Measurements from ENCODE around the gene LPO.

The LPO gene

DNA sequence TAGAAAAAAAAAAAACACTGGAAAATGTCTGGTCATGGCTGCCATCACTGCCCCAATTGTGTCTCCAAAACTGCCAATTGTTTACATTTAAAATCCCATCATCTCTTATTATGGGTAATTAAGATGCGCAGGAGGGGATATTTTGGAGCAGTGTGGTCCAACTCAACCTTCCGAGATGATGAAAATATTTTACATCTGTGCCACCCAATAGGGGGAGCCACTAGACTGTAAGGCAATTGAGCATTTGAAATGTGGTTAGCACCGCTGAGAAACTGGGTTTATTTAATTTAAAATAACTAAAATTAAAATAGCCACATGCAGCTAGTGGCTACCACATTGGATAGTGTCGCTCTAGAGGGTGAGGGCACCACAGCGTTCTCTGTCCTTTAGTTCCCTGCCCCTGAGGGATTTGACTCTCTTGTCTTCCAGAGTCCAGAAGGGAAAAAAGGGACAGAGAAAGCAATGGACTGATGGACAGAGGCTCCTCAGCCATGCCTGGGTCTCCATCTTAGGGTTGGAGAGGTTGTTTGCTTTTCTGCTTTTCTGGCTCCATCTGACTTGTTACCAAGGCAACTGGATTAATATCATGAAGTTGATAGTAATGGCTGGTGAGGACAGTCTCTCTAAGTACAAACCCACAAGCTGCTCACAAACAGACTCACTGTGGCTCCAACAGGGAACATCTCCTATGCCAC is 38.9 kb downstream of the LPO start:
- no peak for DNase-seq (ENCODE audit: low read depth in 2 of 2, low spot score in 1 of 2)

DNA sequence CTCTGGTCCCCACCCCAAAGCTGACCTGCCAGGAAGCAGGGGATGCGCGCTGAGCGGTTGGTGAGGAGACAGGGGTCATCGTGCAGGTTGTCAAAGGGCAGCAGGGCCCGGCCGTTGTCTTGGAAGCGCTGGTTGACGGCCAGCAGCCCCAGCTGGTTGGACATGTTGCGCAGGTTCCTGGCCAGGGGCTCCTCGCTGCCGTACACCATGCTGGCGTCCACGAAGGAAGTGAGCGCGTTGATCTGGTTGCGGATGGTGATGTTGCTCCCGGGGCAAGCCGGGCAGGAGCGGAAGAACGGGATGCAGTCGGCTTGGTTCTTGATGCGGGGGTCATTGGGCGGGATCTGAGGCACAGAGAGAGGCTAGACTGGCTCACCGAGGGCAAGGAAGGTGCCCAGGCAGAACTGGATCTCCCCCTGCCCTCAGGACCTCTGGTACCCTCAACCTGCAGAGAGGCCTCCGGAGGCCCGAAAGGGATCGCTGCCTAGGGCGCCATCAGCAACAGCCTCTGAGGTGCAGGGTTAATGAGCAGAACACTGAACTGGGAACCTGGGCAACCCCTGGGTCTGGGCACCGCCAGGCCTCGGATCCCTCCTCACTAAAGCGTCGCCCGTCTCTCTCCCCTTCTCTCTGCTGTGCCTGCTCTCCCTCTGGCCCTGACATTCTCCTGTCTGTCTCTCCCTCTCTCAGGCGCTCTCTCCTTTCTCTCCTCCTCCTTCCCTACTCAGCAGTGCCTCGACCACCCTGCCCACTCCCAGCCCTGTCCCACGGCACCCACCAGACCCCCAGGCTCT is 39.6 kb downstream of the LPO start:
- DNase-seq (ENCODE audit: low read depth in 2 of 2, low spot score in 1 of 2): no peak

DNA sequence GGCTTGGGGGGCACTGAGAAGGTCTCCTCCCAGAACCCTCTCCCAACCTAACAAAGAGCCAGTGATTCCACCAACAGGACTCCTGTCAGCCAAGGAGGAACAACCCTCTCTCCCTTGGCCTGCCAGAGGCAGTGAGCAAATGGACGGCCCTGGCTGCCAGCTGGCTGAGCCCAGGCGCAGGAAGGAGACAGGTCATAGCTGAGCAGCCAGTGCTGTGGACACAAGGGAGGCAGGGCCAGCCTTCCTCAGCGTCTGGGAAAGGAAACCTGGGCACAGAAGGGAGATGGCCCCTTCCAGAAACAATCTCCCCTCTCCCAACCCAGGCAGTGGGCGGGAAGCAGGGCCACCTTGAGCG is 40.3 kb downstream of the LPO start:
- no peak for DNase-seq (ENCODE audit: low read depth in 2 of 2, low spot score in 1 of 2)

DNA sequence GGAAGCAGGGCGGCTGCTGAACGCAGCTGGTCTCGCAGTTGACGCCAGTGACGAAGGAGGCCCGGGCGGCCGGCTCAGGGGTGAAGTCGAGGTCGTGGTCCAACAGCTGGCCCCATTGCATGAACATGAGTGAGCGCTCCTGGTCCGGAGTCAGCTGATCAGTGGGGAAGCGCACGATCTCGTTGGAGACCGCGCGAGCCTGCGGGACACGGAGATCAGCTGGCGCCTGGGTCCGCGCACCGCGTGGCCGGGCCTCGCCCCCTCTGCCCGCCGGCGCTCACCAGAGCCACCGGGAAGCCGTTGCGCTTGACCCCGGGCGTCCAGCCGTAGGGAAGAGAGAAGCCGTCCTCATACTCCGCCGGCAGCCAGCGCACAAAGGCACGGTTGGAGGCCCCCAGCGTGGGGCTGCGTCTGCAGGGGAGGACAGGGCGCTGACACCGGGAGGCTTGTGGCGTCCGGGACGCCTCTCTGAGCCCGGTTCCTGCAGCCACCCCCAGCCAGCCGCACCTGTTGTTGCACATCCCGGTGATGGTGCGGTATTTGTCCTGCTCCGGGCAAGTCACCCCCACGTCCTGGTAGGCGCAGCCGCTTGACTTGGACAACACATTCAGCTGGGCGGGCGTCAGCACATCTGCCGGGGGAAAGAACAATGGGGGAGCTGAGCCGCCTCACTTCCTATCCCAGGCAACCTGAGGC is 40.8 kb downstream of the LPO start:
- DNase-seq (ENCODE audit: low read depth in 2 of 2, low spot score in 1 of 2): no peak

DNA sequence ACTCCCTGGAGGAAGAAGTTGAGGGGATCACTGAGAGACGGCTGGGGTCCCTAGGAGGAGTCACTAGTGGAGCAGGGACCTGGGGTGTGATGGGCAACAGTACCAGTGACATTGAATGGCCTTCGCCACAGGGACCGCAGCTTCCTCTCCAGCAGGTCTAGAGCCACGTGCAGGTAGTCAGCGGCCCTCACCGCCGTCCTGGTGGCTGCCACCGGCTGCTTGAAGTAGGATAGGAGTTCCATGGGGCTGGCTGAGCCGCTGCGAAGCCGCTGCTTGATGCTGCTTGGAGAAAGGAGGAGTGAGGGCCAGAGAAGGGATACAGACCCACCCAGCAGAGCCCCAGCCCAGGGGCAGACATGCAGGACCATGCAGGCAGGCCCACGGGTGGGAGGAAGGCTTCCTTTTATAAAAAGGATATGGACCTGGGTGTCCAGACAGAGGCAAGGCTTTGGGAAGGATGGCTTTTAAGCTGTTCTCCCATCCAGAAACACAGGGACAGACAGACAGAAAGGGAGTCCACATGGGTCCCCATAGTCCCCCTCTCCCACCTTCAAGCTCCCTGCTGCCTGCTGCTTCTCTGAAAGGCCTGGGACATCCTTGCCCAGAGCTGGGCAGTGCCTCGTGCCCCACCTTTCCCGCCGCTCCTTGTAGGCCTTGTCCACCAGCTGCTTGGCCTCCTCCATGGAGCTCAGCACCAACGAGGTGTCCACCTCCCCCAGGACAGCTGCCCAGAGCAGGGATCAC is 41.5 kb downstream of the LPO start:
- no peak for DNase-seq (ENCODE audit: low read depth in 2 of 2, low spot score in 1 of 2)

DNA sequence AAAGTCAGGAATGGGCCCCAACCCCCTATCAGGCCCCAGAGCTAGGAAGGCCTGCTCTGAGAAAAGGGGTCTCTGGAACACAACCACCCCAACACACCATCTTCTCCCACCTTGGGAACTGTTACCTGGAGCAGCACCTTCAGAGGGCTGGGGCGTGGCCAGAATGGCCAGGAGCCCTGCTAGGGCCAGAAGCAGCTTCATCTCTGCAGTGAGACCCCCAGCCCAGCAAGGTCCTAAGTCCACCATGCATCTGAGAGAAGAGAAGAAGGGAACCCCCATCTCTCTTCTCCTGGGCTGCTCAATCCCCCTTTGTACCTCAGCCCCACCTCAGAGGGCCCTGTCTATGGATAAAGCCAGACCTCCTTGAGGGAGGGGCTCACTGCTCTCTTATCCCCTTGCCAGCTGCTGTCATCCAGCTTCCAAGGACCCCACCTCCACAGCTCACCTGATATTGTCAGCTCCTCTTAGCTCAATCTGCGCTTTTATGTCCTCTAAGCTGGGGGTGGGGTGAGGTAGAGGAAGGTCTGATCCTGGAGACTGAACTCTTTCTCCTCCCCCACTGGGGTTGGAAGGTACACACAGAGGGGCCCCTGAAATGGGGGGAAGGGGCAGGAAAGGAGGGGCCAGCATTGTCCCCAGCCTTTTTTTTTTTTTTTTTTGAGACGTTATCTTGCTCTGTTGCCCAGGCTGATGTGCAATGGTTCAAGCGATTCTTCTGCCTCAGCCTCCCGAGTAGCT is 42.3 kb downstream of the LPO start, which contains the start of gene MPO:
TSS of gene MPO (minus strand) at position 456 of the 738 bp plus-strand sequence. CDS start at position 279, 177 bp downstream.
- no peak for DNase-seq (ENCODE audit: low read depth in 2 of 2, low spot score in 1 of 2)

DNA sequence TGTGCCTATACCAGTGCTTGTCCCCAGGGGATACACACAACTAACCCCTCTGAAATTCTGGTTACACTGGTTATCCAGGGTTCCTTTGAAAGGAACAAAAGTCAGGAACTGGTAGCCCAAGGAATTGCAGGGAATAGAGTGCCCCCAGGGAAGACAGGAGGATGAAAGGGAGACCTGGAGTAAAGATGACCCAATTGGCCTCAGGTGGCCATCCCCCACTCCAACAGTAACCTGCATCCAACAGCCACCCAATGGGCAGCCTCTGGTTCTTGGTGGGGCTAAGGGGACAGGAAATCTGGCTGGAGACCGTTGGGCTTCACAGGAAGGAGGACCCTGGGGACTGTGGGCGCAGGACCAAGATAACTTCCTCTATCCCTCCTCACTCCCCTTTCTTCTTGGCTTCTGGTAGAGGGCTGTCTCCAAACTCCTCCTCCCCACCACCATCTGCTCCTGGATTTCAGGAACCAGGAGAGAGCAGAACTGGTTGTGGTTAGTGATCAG is 43.2 kb downstream of the LPO start:
- DNase-seq (ENCODE audit: low read depth in 2 of 2, low spot score in 1 of 2): no peak

DNA sequence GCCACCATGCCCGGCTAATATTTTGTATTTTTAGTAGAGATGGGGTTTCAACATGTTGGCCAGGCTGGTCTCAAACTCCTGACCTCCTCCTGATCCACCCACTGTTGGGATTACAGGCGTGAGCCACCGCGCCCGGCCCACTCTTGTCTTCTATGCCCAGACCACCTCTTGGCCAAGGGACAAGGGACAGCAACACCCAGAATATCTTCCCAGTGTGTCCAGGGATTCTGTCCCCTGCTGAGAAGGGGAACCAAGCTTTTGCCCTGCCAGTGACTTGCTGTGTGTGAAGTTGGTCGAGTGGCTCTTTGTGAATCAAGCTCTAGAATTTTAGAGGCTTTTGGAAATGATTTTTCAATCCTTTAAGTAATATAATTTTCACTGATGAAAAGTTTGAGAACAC is 44.1 kb downstream of the LPO start:
- DNase-seq (ENCODE audit: low read depth in 2 of 2, low spot score in 1 of 2): no peak

DNA sequence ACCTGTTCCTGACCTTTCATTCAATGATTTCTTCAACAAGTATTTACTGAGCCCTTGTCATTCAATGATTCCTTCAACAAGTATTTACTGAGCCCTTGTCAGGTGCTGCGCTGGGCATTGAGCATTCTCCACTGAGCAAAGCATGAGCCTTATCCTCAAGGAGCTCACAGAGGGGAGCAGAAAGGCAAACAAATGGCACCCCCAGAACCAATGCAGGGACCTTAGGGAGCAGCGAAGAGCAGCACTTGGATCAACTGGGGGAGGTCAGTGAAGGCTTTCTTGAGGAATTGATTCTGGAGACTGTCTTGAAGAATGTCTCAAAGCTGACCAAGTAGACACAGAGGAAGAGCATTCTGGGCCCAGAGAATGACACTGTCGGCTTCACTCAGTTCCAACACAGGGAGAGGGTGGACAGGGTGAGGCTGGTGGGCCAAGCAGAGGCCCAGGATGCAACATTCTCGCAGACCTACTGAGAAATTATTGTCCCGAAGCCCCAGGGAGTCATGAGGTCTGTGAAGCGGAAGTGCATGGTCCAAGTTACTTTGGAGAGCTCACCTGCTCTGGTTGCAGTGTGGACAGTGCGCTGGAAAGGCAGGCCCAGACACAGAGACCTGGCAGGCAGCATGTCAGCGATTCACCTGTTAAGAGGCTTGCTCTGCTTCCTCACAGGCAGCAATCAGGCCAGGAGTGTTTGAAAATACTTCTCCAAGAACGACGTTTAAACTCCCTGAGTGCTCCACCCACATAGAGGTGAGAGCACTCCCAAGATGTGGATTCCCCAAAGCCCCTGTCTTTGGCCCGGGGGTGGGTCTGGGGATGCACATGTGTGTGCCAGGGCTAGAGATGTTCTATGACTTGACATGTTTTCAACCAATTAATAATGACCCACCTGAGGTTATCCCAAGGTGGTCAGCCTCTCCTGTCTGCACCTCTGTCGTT is 45.6 kb downstream of the LPO start:
- DNase-seq (ENCODE audit: low read depth in 2 of 2, low spot score in 1 of 2): no peak

DNA sequence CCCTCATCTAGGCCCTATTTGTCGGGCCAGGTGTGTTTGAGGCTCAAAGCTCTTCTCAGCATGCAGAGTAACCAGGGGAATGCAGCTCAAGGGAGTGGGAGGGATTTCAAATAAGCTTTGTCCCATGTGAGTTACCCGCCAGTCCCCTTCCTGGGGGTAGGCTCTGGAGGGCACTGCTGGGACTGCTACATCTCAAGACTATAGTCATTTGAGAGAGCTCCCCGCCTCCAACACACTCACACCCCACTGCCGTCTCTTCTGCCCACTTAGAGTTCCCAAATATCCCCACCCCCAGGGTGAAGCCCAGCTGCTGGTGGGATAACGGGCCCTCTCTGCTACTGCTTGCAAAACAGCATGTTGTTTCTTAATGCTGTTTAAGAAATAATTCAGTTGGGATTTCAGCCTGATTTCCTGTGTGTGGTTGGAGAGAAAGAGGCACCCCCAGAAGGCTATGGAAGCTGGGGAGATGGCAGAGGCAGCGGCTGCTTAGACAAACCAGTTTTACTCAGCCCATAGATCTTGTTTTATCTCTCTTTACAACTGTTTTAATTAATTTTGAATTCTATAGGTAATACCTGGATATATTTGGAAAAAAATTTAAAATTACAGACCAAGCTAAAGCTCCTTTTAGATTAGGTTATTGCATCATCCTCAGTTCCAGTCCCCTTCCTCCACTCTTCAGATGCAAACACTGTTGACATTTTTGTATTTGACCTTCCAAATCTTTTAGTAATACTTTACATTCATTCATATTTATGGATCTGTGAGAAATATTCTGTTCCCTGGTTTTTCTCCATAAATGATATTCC is 46.4 kb downstream of the LPO start:
- no peak for DNase-seq (ENCODE audit: low read depth in 2 of 2, low spot score in 1 of 2)

DNA sequence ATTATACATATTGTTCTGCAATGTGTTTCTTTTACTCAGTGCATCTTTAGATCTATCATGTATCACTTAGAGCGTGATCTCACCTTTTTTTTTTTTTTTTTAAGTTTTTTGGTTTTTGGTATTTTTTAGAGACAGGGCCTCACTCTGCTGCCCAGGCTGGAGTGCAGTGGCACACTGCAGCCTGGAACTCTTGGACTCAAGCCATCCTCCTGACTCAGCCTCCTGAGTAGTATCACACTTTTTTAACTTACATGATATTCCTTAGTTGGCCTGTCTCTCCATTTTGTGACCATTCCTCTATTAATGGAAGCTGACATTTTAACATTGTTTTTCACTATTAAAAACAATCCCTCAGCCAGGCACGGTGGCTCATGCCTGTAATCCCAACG is 47.0 kb downstream of the LPO start:
- no peak for DNase-seq (ENCODE audit: low read depth in 2 of 2, low spot score in 1 of 2)

DNA sequence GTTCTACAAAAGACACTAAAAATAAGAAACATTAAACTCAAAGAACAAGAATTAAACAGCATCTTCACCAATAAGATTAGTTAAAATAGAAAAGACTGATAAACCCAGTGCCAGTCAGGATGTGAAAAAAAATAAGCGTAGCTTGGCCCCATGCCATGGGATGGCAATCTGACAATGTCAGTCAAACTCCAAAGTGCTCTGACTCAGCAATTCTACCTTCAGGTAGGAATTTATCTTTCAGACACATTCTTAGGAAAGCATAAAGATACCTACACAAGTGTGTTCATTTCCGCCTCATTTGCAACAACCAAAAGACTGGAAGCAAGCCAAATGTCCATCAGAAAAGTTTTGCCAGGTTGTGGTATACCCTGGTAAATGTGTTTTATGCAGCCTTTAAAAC is 51.5 kb downstream of the LPO start:
- DNase-seq (ENCODE audit: low read depth in 2 of 2, low spot score in 1 of 2): no peak

DNA sequence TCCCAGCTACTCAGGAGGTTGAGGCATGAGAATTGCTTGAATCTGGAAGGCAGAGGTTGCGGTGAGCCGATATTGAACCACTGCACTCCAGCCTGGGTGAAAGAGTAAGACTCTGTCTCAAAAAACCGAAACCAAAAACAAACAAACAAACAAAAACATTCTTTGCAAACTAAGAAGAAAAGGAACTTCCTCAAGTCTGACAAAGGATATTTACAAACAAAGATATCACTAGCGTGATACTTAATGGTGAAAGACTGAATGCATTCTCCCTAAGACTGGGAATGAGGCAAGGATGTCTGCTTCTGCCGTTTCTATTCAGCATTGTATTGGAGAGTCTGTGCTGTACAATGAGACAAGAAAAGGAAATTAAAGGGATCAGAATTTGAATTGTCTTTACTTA is 52.9 kb downstream of the LPO start:
- no peak for DNase-seq (ENCODE audit: low read depth in 2 of 2, low spot score in 1 of 2)

DNA sequence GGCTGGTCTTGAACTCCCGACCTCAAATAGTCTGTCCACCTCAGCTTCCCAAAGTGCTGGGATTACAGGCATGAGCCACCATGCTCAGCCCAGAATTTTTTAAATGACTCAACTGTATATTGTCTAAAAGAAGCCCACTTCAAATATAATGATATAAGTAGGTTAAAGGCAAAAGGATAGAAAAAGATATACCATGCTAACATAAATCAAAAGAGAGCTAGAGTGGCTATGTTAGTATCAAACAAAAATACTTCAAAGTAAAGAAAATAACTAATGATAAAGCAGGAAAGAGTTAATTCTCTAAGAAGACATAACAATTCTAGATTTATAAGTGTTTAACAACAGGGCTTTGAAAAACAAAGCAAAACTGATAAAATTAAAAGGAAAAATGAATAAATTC is 55.6 kb downstream of the LPO start:
- DNase-seq (ENCODE audit: low read depth in 2 of 2, low spot score in 1 of 2): no peak

DNA sequence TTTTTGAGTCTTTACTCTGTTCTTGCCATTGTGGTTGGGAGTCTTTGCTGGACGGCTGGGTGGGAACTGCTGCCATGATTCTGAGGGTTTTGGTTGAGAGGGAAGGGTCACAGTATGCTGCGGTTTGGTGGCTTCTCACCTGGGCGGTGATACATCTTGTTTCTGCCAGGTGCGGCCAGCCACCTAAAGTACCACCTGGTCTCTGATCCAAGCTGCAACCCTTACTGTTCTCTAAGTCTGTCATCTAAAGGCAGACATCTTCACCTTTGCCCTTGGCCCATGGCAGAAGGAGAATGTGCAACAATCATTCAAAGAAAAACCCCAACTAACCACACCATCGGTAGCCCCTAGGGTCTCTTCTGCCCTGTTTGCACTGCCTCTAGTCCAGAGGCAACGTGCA is 62.0 kb downstream of the LPO start:
- no peak for DNase-seq (ENCODE audit: low read depth in 2 of 2, low spot score in 1 of 2)

DNA sequence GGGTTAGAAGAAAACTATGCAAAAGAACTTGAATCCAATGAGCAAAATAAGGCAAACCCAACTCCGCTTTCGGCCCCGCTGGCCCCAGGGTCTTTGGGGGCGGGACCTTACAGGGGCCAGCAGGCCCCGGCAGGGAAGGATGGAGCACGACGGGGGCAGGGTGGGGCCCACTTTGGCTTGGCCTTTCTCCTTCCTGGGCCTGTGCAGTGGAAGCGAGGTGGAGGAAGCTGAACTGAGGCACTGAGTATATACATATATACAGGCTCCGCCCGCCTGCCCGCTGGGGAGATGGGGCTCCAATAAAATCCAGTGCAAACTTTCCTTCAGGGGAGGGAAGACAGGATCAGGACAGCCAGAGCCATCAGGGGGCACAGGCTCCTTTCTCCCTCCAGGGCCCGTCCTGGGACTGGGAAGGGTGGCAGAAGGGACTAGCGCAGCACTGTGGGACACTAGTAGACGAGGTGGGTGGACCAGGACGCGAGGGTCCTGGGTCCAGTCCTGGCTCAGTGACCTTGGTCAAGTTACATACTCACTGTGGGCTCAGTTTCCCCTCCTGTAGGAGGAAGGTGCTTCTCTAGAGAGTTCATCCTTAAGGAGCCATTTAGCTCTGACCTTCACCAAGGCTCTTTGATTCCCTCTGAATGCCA is 63.2 kb downstream of the LPO start:
- DNase-seq (ENCODE audit: low read depth in 2 of 2, low spot score in 1 of 2): no peak

DNA sequence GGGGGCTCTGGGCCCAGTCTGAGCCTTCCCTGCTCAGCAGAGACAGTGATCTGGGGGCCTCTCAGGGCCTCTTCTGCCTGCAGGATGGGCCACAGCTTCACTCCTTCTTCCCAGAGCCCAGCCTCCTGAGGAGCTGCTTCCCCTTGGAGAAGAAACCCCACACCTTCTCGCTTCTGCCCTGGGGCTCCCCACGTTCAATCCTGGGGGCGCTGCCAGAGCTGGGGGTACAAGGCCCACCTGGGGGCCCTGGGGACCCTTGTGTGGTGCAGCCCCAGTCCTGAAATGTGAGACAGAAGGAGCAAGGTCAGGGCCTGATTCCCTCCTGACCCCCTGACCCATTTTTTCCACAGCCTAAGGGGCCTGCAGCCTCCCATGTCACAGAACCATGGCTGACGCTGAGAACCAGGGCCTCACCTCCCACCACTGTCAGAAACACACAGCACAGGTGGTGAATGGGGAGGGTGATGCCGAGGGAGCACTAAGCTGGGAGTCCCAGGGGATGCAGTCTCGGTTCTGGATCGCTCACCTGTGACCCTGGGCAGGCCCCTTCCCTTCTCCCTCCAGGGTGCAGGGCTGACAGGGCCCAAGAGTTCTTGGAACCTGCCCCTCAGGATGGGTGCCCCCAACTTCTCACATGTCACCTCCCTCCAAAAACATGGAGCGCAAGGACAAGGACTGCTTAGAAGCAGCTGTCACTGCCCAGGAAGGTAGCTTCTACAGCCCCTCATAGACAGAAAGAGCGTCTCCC is 64.0 kb downstream of the LPO start:
- no peak for DNase-seq (ENCODE audit: low read depth in 2 of 2, low spot score in 1 of 2)
